GOT3 (cell line): Measurements from ENCODE around the gene NXN.
"Not testable (repeated sequence)": the region's sequence is repeated elsewhere in the genome, so short reads cannot be mapped to it uniquely, and the experiment has no call there.

Source experiments
- DNase-seq: peaks from one replicate; lab custom pipeline; 2025; ENCODE audit warnings: mixed read lengths; lab: John Stamatoyannopoulos, UW

NXN gene

GRCh38 chr17:829614-830013 is 150.0 kb downstream of the NXN start:
- not testable (repeated sequence) for DNase-seq

- no peak for DNase-seq
Measured at GRCh38 chr17:828761-829160, 150.8 kb downstream of the NXN start.

GRCh38 chr17:826778-827177 is 152.8 kb downstream of the NXN start:
- DNase-seq = no peak

- no peak for DNase-seq
Measured at GRCh38 chr17:825216-825615, 154.4 kb downstream of the NXN start.

GRCh38 chr17:824378-824777 is 155.2 kb downstream of the NXN start:
- DNase-seq = no peak

- DNase-seq = no peak
Measured at GRCh38 chr17:823501-823902, 156.1 kb downstream of the NXN start.

GRCh38 chr17:819251-819650 is 160.3 kb downstream of the NXN start:
- DNase-seq = no peak

- no peak for DNase-seq
Measured at GRCh38 chr17:814371-814770, 165.2 kb downstream of the NXN start.

GRCh38 chr17:812638-813204 is 166.9 kb downstream of the NXN start:
- DNase-seq = no peak

GRCh38 chr17:811051-811784 is 168.4 kb downstream of the NXN start:
- DNase-seq = no peak

- no peak for DNase-seq
Measured at GRCh38 chr17:807523-808294, 171.9 kb downstream of the NXN start.

- DNase-seq = no peak
Measured at GRCh38 chr17:806781-807522, 172.6 kb downstream of the NXN start.

- DNase-seq = no peak
Measured at GRCh38 chr17:806346-806745, 173.2 kb downstream of the NXN start.

GRCh38 chr17:805886-806285 is 173.7 kb downstream of the NXN start:
- not testable (repeated sequence) for DNase-seq

GRCh38 chr17:804541-805435 is 174.8 kb downstream of the NXN start:
- DNase-seq = no peak

- DNase-seq = no peak
Measured at GRCh38 chr17:802901-803881, 176.4 kb downstream of the NXN start.

- no peak for DNase-seq
Measured at GRCh38 chr17:802481-802880, 177.1 kb downstream of the NXN start.

GRCh38 chr17:801660-802059 is 177.9 kb downstream of the NXN start:
- no peak for DNase-seq

GRCh38 chr17:800446-801242 is 178.9 kb downstream of the NXN start:
- DNase-seq = no peak
